Smooth muscle cell of the brain vasculature (primary cell): ENCODE measurements around the gene CMIP.
"Not testable (repeated sequence)": the region's sequence is repeated elsewhere in the genome, so short reads cannot be mapped to it uniquely, and the experiment has no call there.

Source experiments
- DNase-seq: peaks from one replicate; pipeline ENCODE4 v3.0.0-alpha.2; 2012; ENCODE audit warnings: low read depth, low spot score

Gene CMIP

GRCh38 chr16:81568749-81569087 is 124.1 kb downstream of the CMIP start:
- DNase-seq, result no peak

GRCh38 chr16:81569361-81570034 is 124.9 kb downstream of the CMIP start:
- no peak for DNase-seq

GRCh38 chr16:81570151-81570846 is 125.7 kb downstream of the CMIP start:
- no peak for DNase-seq

GRCh38 chr16:81571175-81571574 is 126.6 kb downstream of the CMIP start:
- no peak for DNase-seq

GRCh38 chr16:81571592-81572385 is 127.2 kb downstream of the CMIP start:
- no peak for DNase-seq

GRCh38 chr16:81572386-81573144 is 128.0 kb downstream of the CMIP start:
- no peak for DNase-seq

- no peak for DNase-seq
These were observed 129.0 kb downstream of the CMIP start for GRCh38 chr16:81573533-81574020.

GRCh38 chr16:81574168-81574567 is 129.6 kb downstream of the CMIP start:
- DNase-seq, result no peak

GRCh38 chr16:81575307-81575706 is 130.7 kb downstream of the CMIP start:
- no peak for DNase-seq

- no peak for DNase-seq
These were observed 131.2 kb downstream of the CMIP start for GRCh38 chr16:81575834-81576233.

- no peak for DNase-seq
These were observed 132.1 kb downstream of the CMIP start for GRCh38 chr16:81576696-81577095.

GRCh38 chr16:81577272-81577671 is 132.7 kb downstream of the CMIP start:
- not testable (repeated sequence) for DNase-seq

- DNase-seq, result no peak
These were observed 133.5 kb downstream of the CMIP start for GRCh38 chr16:81578076-81578475.

GRCh38 chr16:81578636-81579413 is 134.2 kb downstream of the CMIP start:
- no peak for DNase-seq

- DNase-seq, result no peak
These were observed 136.5 kb downstream of the CMIP start for GRCh38 chr16:81581107-81581506.

GRCh38 chr16:81582655-81583441 is 138.2 kb downstream of the CMIP start:
- no peak for DNase-seq

GRCh38 chr16:81583893-81584631 is 139.5 kb downstream of the CMIP start:
- no peak for DNase-seq

- DNase-seq, result no peak
These were observed 141.2 kb downstream of the CMIP start for GRCh38 chr16:81585785-81586184.

GRCh38 chr16:81586417-81586816 is 141.8 kb downstream of the CMIP start:
- no peak for DNase-seq
